Spleen (tissue), 7 donors: ENCODE results near the gene SOWAHD.

Experiments
- POLR2A ChIP-seq, 3 donors: fragments of 450-650 bp; IDR thresholded peaks; one replicate each; pipeline ENCODE4 v1.5.1; 2017; ENCODE audit warnings: antibody characterized with exemption in 3 of 3, mild to moderate bottlenecking in 1 of 3
- TF ChIP-seq, protein P1 (sequence below), 11 experiments: fragments of 200-600 bp in 7 of 11; fragments of 450-650 bp in 4 of 11; sonication (generic) in 4 of 11; IDR thresholded peaks in 8 of 11; conservative IDR thresholded peaks in 3 of 11; 1 replicate in 7 of 11; 2 replicates in 4 of 11; pipeline versions ENCODE4 v1.4.0 to v1.8.0; 2016 to 2021; ENCODE audit warnings: antibody characterized with exemption in 11 of 11, inconsistent platforms in 4 of 11, mild to moderate bottlenecking in 1 of 11
- donor health status: DM: no; HTN: no; CAD: no; lungs with moderate emphysema.
- donor health status: DM: no; HTN: no; CAD: no.
- donor health status: DM: no; HTN: no; CAD: no.

DNA sequence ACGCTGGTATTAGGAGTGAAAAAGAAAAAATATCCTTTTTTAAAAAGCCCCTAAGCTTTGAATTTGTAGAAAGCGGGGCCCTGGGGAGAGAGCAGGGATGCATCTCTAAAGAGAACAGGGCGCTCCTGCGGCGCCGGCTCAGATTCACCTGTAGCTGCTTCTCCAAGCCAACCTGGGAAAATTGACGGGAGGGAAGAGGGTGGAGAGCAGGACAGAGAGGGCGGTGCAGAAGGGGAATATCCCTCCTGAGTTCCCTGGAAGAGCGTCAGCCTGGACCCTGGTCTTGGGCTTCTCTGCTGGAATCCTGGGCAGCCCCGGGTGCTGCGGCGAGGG, 776 bp upstream of the SOWAHD start:
- TF ChIP-seq, protein P1, sequence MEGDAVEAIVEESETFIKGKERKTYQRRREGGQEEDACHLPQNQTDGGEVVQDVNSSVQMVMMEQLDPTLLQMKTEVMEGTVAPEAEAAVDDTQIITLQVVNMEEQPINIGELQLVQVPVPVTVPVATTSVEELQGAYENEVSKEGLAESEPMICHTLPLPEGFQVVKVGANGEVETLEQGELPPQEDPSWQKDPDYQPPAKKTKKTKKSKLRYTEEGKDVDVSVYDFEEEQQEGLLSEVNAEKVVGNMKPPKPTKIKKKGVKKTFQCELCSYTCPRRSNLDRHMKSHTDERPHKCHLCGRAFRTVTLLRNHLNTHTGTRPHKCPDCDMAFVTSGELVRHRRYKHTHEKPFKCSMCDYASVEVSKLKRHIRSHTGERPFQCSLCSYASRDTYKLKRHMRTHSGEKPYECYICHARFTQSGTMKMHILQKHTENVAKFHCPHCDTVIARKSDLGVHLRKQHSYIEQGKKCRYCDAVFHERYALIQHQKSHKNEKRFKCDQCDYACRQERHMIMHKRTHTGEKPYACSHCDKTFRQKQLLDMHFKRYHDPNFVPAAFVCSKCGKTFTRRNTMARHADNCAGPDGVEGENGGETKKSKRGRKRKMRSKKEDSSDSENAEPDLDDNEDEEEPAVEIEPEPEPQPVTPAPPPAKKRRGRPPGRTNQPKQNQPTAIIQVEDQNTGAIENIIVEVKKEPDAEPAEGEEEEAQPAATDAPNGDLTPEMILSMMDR (IDR thresholded peaks at IDR 0.05 in 8 of 11, conservative IDR thresholded peaks at IDR 0.05 in 3 of 11), result no peak
- no peak for TF ChIP-seq POLR2A (IDR thresholded peaks at IDR 0.05)
